SK-N-SH (cell line): ENCODE results near the gene DENND1A. TPM values are rescaled to one million over a fixed set of nuclear protein-coding genes. Genes with fewer than 3 reads are reported as not detected.

Experiments
- CTCF ChIA-PET: fragments of 300-600, 350-600 bp; formaldehyde crosslinking; extraction: SDS; loops from one replicate; lab custom pipeline; 2021; lab: Yijun Ruan, JAX
- POLR2A ChIA-PET: fragments of 350-600 bp; sonication (Branson Sonifier 250); formaldehyde crosslinking; extraction: SDS; loops from one replicate; lab custom pipeline; 2020; ENCODE audit warnings: antibody characterized with exemption, inconsistent platforms; lab: Yijun Ruan, JAX
- DNase-seq: peaks from one replicate; pipeline ENCODE4 v3.0.0; 2012
- H2AFZ ChIP-seq: fragments of 200-600 bp; sonication (generic); 2 replicates; pipeline ENCODE4 v1.8.1; 2016; ENCODE audit warnings: antibody characterized with exemption, mild to moderate bottlenecking, low read depth
- H3F3A ChIP-seq: fragments of 200-600 bp; sonication (generic); replicated peaks from 2 replicates; pipeline ENCODE3; 2016; ENCODE audit warnings: antibody characterized with exemption, mild to moderate bottlenecking; ENCODE audit not compliant: insufficient read depth
- H3K27ac ChIP-seq, 2 experiments: fragments of 200-500 bp in 1 of 2; fragments of 200-600 bp in 1 of 2; sonication (Bioruptor generic) in 1 of 2; sonication (generic), shearing (Covaris generic) in 1 of 2; 2 replicates each; pipeline versions ENCODE4 v1.5.1 to v1.6.1; 2014 to 2016; ENCODE audit warnings: low read depth in 2 of 2, inconsistent platforms in 1 of 2, low read length in 1 of 2, mild to moderate bottlenecking in 1 of 2, mixed read lengths in 1 of 2
- H3K27me3 ChIP-seq: fragments of 200-600 bp; sonication (generic), shearing (Covaris generic); 2 replicates; pipeline ENCODE4 v1.6.1; 2016; ENCODE audit warnings: mixed run types; ENCODE audit not compliant: insufficient read depth
- H3K36me3 ChIP-seq, 2 experiments: fragments of 200-500 bp in 1 of 2; fragments of 200-600 bp in 1 of 2; sonication (Bioruptor generic) in 1 of 2; sonication (generic) in 1 of 2; replicated peaks in 1 of 2; 2 replicates each; pipeline versions ENCODE3 to v1.5.1; 2014 to 2016; ENCODE audit warnings: low read length in 1 of 2, mild to moderate bottlenecking in 1 of 2; ENCODE audit not compliant: insufficient read depth in 2 of 2, control insufficient read depth in 1 of 2
- H3K4me1 ChIP-seq, 2 experiments: fragments of 200-500 bp in 1 of 2; fragments of 200-600 bp in 1 of 2; sonication (Bioruptor generic) in 1 of 2; sonication (generic), shearing (Covaris generic) in 1 of 2; 2 replicates each; pipeline versions ENCODE4 v1.5.1 to v1.6.1; 2014 to 2016; ENCODE audit warnings: low read depth in 1 of 2, low read length in 1 of 2, mixed run types in 1 of 2; ENCODE audit not compliant: insufficient read depth in 2 of 2, control insufficient read depth in 1 of 2
- H3K4me2 ChIP-seq: fragments of 200-600 bp; sonication (generic), shearing (Covaris generic); 2 replicates; pipeline ENCODE4 v1.6.1; 2017; ENCODE audit warnings: mixed run types
- H3K4me3 ChIP-seq, 2 experiments: fragments of 200-500 bp in 1 of 2; fragments of 200-600 bp in 1 of 2; sonication (Bioruptor generic) in 1 of 2; sonication (generic), shearing (Covaris generic) in 1 of 2; 2 replicates each; pipeline versions ENCODE4 v1.5.1 to v1.8.1; 2014 to 2016; ENCODE audit warnings: low read depth in 2 of 2, inconsistent platforms in 1 of 2, low read length in 1 of 2, mild to moderate bottlenecking in 1 of 2, mixed read lengths in 1 of 2, moderate library complexity in 1 of 2
- H3K79me2 ChIP-seq: fragments of 200-600 bp; sonication (generic); 2 replicates; pipeline ENCODE4 v1.8.1; 2017; ENCODE audit warnings: mild to moderate bottlenecking; ENCODE audit not compliant: insufficient read depth
- H3K9ac ChIP-seq: fragments of 200-600 bp; sonication (generic); 2 replicates; pipeline ENCODE4 v1.6.1; 2017; ENCODE audit warnings: mixed run types
- H3K9me2 ChIP-seq: fragments of 200-600 bp; sonication (generic); 2 replicates; pipeline ENCODE4 v1.6.1; 2017; ENCODE audit warnings: mixed run types
- H3K9me3 ChIP-seq: fragments of 200-600 bp; sonication (generic); 2 replicates; pipeline ENCODE4 v1.6.1; 2017; ENCODE audit warnings: mixed run types, mild to moderate bottlenecking, moderate library complexity
- H4K20me1 ChIP-seq: fragments of 200-600 bp; sonication (generic); 2 replicates; pipeline ENCODE4 v1.6.1; 2017; ENCODE audit warnings: mild to moderate bottlenecking, mixed run types; ENCODE audit not compliant: insufficient read depth
- EP300 ChIP-seq, 2 experiments: IDR thresholded peaks; 2 replicates each; pipeline versions ENCODE4 v1.4.0 to v1.6.1; 2012; ENCODE audit warnings: borderline replicate concordance in 1 of 2, low read depth in 1 of 2, low read length in 1 of 2
- EZH2phosphoT487 ChIP-seq: fragments of 200-600 bp; sonication (generic); IDR thresholded peaks from 2 replicates; pipeline ENCODE4 v1.6.1; 2017; ENCODE audit warnings: low read depth, mixed run types, mild to moderate bottlenecking, antibody characterized with exemption, moderate library complexity, borderline replicate concordance
- FOXM1 ChIP-seq: IDR thresholded peaks from 2 replicates; pipeline ENCODE4 v1.4.0; 2012; ENCODE audit warnings: low read depth, mild to moderate bottlenecking
- GABPA ChIP-seq: IDR thresholded peaks from 2 replicates; pipeline ENCODE4 v1.4.0; 2012; ENCODE audit warnings: low read depth, mild to moderate bottlenecking
- GATA2 ChIP-seq: sonication (generic); formaldehyde crosslinking; IDR thresholded peaks from 2 replicates; pipeline ENCODE4 v1.5.0; 2020; ENCODE audit warnings: mild to moderate bottlenecking, missing genetic modification reagents
- MEF2A ChIP-seq: IDR thresholded peaks from 2 replicates; pipeline ENCODE4 v1.4.0; 2012; ENCODE audit warnings: low read depth, borderline replicate concordance
- MXI1 ChIP-seq: IDR thresholded peaks from 2 replicates; pipeline ENCODE4 v1.6.1; 2012; ENCODE audit warnings: mild to moderate bottlenecking, low read depth, low read length, improper control_type of control experiment
- NFIC ChIP-seq: IDR thresholded peaks from 2 replicates; pipeline ENCODE4 v1.4.0; 2012; ENCODE audit warnings: borderline replicate concordance
- RAD21 ChIP-seq: IDR thresholded peaks from 2 replicates; pipeline ENCODE4 v1.6.1; 2012; ENCODE audit warnings: mild to moderate bottlenecking, low read length
- RFX5 ChIP-seq: IDR thresholded peaks from 2 replicates; pipeline ENCODE4 v1.6.1; 2012; ENCODE audit warnings: mild to moderate bottlenecking, improper control_type of control experiment, low read length
- RXRA ChIP-seq: IDR thresholded peaks from 2 replicates; pipeline ENCODE4 v1.4.0; 2012; ENCODE audit warnings: low read depth, mild to moderate bottlenecking, borderline replicate concordance
- SIN3A ChIP-seq: IDR thresholded peaks from 2 replicates; pipeline ENCODE4 v1.6.1; 2012; ENCODE audit warnings: low read depth, mild to moderate bottlenecking, low read length, moderate library complexity, borderline replicate concordance
- SMC3 ChIP-seq: IDR thresholded peaks from 2 replicates; pipeline ENCODE4 v1.6.1; 2012; ENCODE audit warnings: low read depth, low read length, improper control_type of control experiment
- TAF1 ChIP-seq: IDR thresholded peaks from 2 replicates; pipeline ENCODE4 v1.6.1; 2012; ENCODE audit warnings: low read depth, mild to moderate bottlenecking, low read length, moderate library complexity, borderline replicate concordance
- TEAD4 ChIP-seq: IDR thresholded peaks from 2 replicates; pipeline ENCODE4 v1.4.0; 2012; ENCODE audit warnings: mild to moderate bottlenecking, borderline replicate concordance; ENCODE audit not compliant: insufficient read depth
- WGBS: methylation state at CpG from one replicate; pipeline ENCODE4 v1.1.6; 2017; ENCODE audit warnings: low lambda C conversion rate; 5-methylcytosine and 5-hydroxymethylcytosine counted together
- polyA plus RNA-seq, 3 experiments: library from polyadenylated mRNA; depleted of rRNA; stranded (reverse); fragments of >200 nt; gene quantifications; 2 replicates each; pipeline ENCODE4 v1.2.3, GENCODE V29; 2012
- TF ChIP-seq, protein P1 (sequence below): IDR thresholded peaks from 2 replicates; pipeline ENCODE4 v1.4.0; 2012; ENCODE audit warnings: low read depth, borderline replicate concordance
- TF ChIP-seq, protein P2 (sequence below): IDR thresholded peaks from 2 replicates; pipeline ENCODE4 v1.4.0; 2012; ENCODE audit warnings: low read depth, borderline replicate concordance
- TF ChIP-seq, protein P3 (sequence below): fragments of 200-600 bp; sonication (generic); IDR thresholded peaks from 2 replicates; pipeline ENCODE4 v1.6.1; 2017; ENCODE audit warnings: antibody characterized with exemption, mild to moderate bottlenecking, moderate library complexity

The DENND1A gene
- polyA plus RNA-seq, 1 of the 3 experiments (the other 2 are of a cell fraction): 25.4 TPM

DNA sequence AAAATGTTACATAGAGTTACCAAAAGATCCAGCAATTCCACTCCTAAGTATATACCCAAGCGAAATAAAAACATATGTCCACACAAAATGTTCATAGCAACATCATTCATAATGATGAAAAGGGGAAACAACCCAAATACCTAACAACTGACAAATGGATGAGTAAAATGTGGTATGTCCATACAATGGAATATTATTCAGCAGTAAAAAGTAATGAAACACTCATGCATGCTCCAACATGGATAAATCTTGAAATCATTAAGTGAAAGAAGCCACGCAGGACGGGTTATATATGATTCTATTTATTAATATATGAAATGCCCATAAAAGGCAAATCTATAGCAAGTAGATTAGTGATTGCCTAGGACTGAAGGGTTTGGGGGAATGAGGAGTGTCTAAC lies 6.0 kb downstream of the DENND1A start:
- ChIA-PET CTCF (no interaction called here), POLR2A (no interaction called here)
- Histone ChIP-seq H3K9me2 (no peaks in the 10 kb centered on the region), H3K79me2 (peaks cover 33% of the 10 kb centered on the region), H3K4me2 (no peak overlapping the region), H4K20me1 (peaks cover 28% of the 10 kb centered on the region), H3F3A (peaks cover 11% of the 10 kb centered on the region), H3K9me3 (no peaks in the 10 kb centered on the region), H3K27ac (no peak overlapping the region), H3K27me3 (no peaks in the 10 kb centered on the region), H3K9ac (no peak overlapping the region), H2AFZ (no peak overlapping the region), H3K4me3 (no peak overlapping the region), H3K4me1 (peaks cover 11 to 29% of the 10 kb centered on the region in 2 experiments; a peak in 3 of 4 replicates)
- no peak for DNase-seq
- no peak for TF ChIP-seq RFX5
- TF ChIP-seq, protein P1, sequence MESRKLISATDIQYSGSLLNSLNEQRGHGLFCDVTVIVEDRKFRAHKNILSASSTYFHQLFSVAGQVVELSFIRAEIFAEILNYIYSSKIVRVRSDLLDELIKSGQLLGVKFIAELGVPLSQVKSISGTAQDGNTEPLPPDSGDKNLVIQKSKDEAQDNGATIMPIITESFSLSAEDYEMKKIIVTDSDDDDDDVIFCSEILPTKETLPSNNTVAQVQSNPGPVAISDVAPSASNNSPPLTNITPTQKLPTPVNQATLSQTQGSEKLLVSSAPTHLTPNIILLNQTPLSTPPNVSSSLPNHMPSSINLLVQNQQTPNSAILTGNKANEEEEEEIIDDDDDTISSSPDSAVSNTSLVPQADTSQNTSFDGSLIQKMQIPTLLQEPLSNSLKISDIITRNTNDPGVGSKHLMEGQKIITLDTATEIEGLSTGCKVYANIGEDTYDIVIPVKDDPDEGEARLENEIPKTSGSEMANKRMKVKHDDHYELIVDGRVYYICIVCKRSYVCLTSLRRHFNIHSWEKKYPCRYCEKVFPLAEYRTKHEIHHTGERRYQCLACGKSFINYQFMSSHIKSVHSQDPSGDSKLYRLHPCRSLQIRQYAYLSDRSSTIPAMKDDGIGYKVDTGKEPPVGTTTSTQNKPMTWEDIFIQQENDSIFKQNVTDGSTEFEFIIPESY: no peak
- TF ChIP-seq, protein P2, sequence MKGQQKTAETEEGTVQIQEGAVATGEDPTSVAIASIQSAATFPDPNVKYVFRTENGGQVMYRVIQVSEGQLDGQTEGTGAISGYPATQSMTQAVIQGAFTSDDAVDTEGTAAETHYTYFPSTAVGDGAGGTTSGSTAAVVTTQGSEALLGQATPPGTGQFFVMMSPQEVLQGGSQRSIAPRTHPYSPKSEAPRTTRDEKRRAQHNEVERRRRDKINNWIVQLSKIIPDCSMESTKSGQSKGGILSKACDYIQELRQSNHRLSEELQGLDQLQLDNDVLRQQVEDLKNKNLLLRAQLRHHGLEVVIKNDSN: no peak
- TF ChIP-seq TEAD4: no peak
- TF ChIP-seq, all 33 proteins: peak for 0
- no peaks in the 10 kb centered on the region for H3K36me3 ChIP-seq
- WGBS: 89% methylated on average over 3 of the region's 3 CpGs

DNA sequence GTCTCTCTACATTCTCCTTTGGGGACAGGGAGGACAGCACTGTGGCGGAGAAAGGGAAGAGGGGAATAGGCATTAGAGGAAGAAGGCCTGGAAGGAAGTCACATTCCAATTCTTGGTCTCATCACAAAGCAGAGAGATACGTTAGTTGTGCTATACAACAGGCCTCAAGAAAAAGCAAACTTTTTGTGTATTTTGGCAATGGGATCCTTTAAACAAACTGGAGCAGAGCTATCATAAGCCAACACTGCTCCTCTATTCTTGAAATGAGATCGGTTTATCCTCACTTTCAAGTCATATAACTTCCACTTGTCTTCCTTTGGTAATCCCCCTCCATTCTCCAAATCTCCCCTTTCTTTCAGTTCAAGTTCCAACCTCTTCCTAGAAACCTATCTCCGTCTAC lies 6.5 kb downstream of the DENND1A start:
- no peak overlapping the region for H3K27ac ChIP-seq
- CTCF ChIA-PET: no interaction called here
- WGBS: 74% methylated on average over 4 of the region's 4 CpGs
- no peak overlapping the region for H3K4me3 ChIP-seq
- H3K9me2 ChIP-seq: no peaks in the 10 kb centered on the region
- no peak for TF ChIP-seq GATA2 (CRISPR knock-in tag)
- no peak for TF ChIP-seq RFX5
- TF ChIP-seq, all 33 proteins: peak for 0
- H3K36me3 ChIP-seq: no peaks in the 10 kb centered on the region
- no peak for DNase-seq
- peaks cover 28% of the 10 kb centered on the region for H4K20me1 ChIP-seq
- POLR2A ChIA-PET: no interaction called here
- peaks cover 32% of the 10 kb centered on the region for H3K79me2 ChIP-seq
- no peak overlapping the region for H3K4me2 ChIP-seq
- no peaks in the 10 kb centered on the region for H3K27me3 ChIP-seq
- no peak overlapping the region for H2AFZ ChIP-seq
- H3K4me1 ChIP-seq: peaks cover 8 to 24% of the 10 kb centered on the region in 2 experiments; a peak in 3 of 4 replicates
- H3K9ac ChIP-seq: no peak overlapping the region
- peaks cover 6% of the 10 kb centered on the region for H3F3A ChIP-seq
- no peaks in the 10 kb centered on the region for H3K9me3 ChIP-seq

DNA sequence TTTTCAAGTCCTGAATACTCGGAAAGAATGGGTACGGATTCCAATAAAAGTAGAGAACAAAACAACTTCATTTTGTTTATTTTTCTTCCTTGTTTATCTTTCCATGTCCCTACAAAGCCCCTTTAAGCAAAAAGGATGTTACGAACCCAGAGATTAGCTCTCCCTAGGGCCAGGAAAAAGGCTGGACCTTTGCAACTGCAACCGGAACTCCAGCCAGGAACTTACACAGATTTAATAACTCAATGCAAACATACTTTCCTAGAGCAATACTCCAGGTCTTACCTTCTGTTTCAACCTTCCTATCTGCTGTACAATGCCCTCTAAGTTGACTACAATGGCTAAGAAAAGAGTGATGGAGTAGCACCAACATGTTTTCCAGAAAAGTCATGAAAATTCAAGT lies 7.0 kb downstream of the DENND1A start:
- peaks cover 30% of the 10 kb centered on the region for H3K79me2 ChIP-seq
- no peaks in the 10 kb centered on the region for H3K36me3 ChIP-seq
- H3K4me1 ChIP-seq: peaks cover 4 to 19% of the 10 kb centered on the region in 2 experiments; a peak in 3 of 4 replicates
- H3K4me3 ChIP-seq: no peak overlapping the region
- CTCF ChIA-PET: no interaction called here
- 82% methylated on average over 4 of the region's 4 CpGs for WGBS
- no peak overlapping the region for H2AFZ ChIP-seq
- no peak overlapping the region for H3K9ac ChIP-seq
- H3K27ac ChIP-seq: no peak overlapping the region
- no peak for DNase-seq
- no peak overlapping the region for H3K4me2 ChIP-seq
- H3F3A ChIP-seq: peaks cover 2% of the 10 kb centered on the region
- H4K20me1 ChIP-seq: peaks cover 25% of the 10 kb centered on the region
- H3K27me3 ChIP-seq: no peaks in the 10 kb centered on the region
- POLR2A ChIA-PET: no interaction called here
- H3K9me2 ChIP-seq: no peaks in the 10 kb centered on the region
- H3K9me3 ChIP-seq: no peaks in the 10 kb centered on the region
- TF ChIP-seq RFX5 (no peak), FOXM1 (no peak), MXI1 (no peak), MEF2A (no peak), RAD21 (no peak), EZH2phosphoT487 (no peak), SIN3A (no peak), SMC3 (no peak), NFIC (no peak), RXRA (no peak), TAF1 (no peak), GABPA (no peak), EP300 (IDR thresholded peaks at IDR 0.05; ENCODE audit: borderline replicate concordance in 1 of 2, low read depth in 1 of 2, low read length in 1 of 2) (no peak)
- TF ChIP-seq, protein P3, sequence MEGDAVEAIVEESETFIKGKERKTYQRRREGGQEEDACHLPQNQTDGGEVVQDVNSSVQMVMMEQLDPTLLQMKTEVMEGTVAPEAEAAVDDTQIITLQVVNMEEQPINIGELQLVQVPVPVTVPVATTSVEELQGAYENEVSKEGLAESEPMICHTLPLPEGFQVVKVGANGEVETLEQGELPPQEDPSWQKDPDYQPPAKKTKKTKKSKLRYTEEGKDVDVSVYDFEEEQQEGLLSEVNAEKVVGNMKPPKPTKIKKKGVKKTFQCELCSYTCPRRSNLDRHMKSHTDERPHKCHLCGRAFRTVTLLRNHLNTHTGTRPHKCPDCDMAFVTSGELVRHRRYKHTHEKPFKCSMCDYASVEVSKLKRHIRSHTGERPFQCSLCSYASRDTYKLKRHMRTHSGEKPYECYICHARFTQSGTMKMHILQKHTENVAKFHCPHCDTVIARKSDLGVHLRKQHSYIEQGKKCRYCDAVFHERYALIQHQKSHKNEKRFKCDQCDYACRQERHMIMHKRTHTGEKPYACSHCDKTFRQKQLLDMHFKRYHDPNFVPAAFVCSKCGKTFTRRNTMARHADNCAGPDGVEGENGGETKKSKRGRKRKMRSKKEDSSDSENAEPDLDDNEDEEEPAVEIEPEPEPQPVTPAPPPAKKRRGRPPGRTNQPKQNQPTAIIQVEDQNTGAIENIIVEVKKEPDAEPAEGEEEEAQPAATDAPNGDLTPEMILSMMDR: no peak
